GM12865 (cell line): Measurements from ENCODE around the gene UVRAG.

ENCODE experiments used
- DNase-seq: peaks from one replicate; pipeline ENCODE4 v3.0.0; 2010; ENCODE audit warnings: low read depth
- H3K4me3 ChIP-seq: 2 replicates; pipeline ENCODE4 v1.5.1; 2011; ENCODE audit warnings: mild to moderate bottlenecking, low read depth, low read length, control low read depth
- TF ChIP-seq, protein P1 (sequence below): IDR thresholded peaks from 2 replicates; pipeline ENCODE4 v1.5.1; 2011; ENCODE audit warnings: low read length, control low read depth, low read depth, inconsistent platforms; ENCODE audit not compliant: insufficient read depth; ENCODE audit errors: missing control alignments

Gene UVRAG

DNA sequence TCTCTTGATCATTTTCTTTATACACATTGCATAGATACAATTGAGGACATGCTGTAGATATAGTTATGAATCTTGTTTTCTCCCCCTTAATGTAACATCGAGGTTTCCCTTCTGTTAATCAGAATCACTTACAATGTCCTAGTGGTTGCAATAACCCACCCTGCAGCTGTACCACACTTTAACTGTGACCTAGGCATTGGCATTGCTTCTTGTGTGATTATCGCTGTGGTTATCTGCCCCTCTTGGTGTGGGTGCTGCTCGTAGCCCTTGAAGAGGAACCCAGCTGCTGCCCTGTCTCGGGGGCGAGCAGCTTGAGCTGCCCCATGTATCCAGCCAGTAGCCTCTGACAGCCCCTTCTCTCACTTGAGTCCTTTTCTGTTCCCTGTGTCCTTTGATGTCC, 44.9 kb upstream of the UVRAG start:
- TF ChIP-seq, protein P1, sequence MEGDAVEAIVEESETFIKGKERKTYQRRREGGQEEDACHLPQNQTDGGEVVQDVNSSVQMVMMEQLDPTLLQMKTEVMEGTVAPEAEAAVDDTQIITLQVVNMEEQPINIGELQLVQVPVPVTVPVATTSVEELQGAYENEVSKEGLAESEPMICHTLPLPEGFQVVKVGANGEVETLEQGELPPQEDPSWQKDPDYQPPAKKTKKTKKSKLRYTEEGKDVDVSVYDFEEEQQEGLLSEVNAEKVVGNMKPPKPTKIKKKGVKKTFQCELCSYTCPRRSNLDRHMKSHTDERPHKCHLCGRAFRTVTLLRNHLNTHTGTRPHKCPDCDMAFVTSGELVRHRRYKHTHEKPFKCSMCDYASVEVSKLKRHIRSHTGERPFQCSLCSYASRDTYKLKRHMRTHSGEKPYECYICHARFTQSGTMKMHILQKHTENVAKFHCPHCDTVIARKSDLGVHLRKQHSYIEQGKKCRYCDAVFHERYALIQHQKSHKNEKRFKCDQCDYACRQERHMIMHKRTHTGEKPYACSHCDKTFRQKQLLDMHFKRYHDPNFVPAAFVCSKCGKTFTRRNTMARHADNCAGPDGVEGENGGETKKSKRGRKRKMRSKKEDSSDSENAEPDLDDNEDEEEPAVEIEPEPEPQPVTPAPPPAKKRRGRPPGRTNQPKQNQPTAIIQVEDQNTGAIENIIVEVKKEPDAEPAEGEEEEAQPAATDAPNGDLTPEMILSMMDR, result no peak
- no peak overlapping the region for H3K4me3 ChIP-seq
- DNase-seq, result no peak

DNA sequence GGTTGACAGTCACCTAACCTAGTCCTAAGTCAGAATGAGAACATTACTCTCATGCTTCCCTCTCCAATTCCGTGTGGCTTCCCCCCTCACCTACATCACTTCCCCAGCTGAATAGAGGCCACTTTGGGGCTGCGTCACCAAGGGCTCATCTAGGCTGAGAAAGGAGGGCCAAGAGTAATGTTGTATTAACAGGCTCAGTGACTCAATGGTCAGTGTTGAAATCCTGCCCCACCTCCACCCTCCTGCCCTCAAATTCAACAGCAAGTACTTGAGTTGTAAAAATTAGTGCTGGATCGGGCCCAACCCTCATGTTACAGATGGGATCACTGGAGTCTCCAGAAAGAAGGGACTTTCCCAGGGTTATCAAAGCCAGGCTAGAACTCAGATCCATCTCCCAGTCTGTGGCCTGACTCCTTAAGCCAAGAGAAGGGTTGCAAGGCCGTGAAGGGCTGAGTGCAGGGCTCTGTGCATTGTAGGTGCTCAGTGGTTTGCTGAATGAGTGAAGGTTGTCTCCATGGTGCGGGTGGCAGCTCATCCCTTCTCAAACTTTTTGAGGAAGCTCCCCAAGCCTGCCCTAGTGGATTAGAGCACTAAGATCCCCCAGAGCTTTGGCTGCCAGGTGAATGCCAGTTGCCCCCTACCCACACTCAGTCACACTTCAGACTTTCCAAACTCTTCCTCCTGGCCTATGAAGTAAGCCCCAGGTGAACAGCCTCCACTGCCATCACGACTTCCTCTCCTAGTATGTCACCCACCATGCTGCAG, 43.2 kb upstream of the UVRAG start:
- DNase-seq, result no peak
- TF ChIP-seq, protein P1, result no peak
- H3K4me3 ChIP-seq, result no peak overlapping the region

DNA sequence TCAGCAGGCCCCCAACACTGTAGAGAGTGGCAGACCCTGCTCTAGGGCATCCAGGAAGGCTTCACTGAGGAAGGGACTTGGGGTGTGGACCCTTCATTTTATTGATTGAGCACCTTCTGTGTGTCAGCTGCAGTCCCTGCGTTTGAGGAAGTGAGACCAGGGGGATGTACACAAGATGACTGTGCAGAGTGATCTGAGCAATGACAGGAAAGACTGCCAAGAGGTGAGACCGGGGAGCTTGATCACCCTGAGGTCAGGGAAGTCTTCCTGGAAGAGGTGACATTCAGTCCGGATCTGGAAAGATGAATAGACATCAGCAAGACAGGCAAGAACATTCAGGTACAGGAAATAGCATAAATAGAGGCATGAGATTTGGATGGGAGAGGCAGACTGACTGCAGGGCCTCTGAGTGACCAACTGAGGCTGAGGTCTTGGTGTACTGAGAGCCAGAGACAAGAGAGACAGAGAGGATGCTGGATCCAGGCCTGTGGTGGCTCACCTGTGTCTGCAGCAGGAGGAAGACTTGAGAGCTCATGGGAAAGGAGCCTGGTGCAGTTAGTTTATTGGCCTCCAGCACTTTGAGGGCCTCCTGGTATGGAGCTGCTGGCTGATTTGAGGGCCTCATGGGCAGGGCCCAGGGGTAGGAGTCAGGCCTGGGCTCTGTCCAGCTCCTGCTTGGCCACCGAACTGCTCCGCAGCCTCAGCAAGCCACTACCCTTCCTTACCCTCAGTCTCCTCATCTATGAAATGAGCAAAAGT, 41.2 kb upstream of the UVRAG start:
- TF ChIP-seq, protein P1, result no peak
- H3K4me3 ChIP-seq, result no peak overlapping the region
- DNase-seq, result peak; percentile 93

DNA sequence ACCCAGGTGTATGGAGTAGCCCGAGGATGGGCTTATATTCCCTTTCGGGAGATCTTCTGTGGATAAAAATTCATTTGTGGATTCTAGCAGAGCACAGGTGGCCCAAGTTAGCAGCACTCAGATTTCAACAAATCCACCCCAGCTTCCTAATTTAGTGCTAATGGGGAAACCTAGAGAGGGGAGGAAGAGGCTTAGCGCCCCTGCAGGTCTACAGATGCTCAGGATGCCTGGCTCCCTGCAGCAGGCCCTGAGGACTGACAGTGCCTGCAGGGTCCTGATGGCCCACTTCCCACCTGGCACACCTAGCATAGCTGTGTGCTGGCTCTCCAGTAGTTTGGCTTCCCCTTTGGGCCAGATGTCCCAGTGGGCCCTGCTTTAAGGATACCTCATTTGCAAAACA, 40.0 kb upstream of the UVRAG start:
- H3K4me3 ChIP-seq, result no peak overlapping the region
- no peak for DNase-seq
- TF ChIP-seq, protein P1, result no peak

DNA sequence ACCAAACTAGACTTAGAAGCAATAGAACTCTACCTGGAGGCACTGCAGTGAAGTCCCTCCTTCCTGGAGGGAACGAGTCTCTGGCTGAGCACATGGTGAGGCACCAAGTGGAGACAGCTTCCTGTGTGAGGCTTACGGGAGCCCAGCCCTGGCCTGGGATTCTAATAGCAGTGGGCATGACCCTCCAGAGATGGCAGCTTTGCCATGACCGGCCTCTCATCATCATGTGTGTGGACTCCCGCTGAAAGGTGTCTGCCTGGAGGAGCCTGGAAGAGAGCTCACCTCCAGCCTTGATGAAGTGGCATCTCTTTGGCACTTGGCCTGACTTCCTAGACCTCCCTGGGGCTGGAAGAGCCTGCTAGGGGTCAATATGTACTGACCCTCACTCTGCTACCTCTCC, 38.5 kb upstream of the UVRAG start:
- TF ChIP-seq, protein P1, result no peak
- no peak for DNase-seq
- no peak overlapping the region for H3K4me3 ChIP-seq

DNA sequence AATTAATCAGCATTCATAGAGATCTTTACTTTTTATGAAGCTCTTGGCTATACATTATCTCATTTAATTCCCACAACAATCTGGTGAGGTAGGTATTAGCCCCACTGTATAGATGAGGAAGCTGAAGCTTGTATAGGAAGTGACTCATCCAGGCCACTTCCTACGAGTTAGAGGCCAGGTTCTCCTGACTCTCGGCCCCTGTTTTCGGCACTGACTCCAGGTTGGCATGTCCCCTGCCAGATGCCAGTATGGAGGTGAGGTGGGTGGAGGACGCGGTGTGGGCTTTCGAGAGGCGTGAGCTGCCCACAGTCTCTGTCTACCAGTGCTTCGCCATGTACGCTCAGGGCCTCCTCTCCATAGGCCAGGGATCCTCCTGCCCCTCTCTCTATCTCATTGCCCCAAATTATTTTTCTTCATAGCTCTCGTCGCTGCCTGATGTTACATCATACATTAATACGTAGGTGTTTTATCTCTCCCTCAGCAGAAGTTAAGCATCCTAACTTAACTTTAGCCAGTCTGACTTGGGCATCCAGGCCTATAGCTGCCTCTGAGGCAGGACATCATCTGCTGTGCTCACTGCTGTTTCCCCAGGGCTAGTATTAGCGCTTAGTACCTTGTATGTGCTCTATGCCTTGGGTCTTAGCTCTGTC, 37.4 kb upstream of the UVRAG start:
- H3K4me3 ChIP-seq, result no peak overlapping the region
- TF ChIP-seq, protein P1, result no peak
- DNase-seq, result no peak
